A549 (cell line): ENCODE data around the gene MPHOSPH9.

Source experiments
- CEBPB ChIP-seq, 2 experiments: fragments of >200 bp in 1 of 2; sonication (Bioruptor Twin) in 1 of 2; formaldehyde crosslinking in 1 of 2; IDR thresholded peaks; 2 replicates each; pipeline ENCODE4 v1.6.1; 2012 to 2016
- CHD2 ChIP-seq: fragments of 150-350 bp; IDR thresholded peaks from 2 replicates; pipeline ENCODE4 v1.6.1; 2014; ENCODE audit warnings: low read length; ENCODE audit not compliant: partially characterized antibody
- CHD4 ChIP-seq: fragments of 200-600 bp; sonication (generic); IDR thresholded peaks from 2 replicates; pipeline ENCODE4 v1.6.1; 2016; ENCODE audit warnings: antibody characterized with exemption, mild to moderate bottlenecking, borderline replicate concordance
- RAD21 ChIP-seq, 2 experiments: fragments of >200 bp in 1 of 2; sonication (Bioruptor Twin) in 1 of 2; formaldehyde crosslinking in 1 of 2; IDR thresholded peaks in 1 of 2; conservative IDR thresholded peaks in 1 of 2; 2 replicates in 1 of 2; 3 replicates in 1 of 2; pipeline ENCODE4 v1.6.1; 2012 to 2018; ENCODE audit warnings: inconsistent platforms in 1 of 2
- ZC3H11A ChIP-seq: fragments of 450-650 bp; IDR thresholded peaks from 2 replicates; pipeline ENCODE4 v1.6.1; 2014; ENCODE audit warnings: antibody characterized with exemption, mild to moderate bottlenecking
- TF ChIP-seq, protein P1 (sequence below): fragments of 200-600 bp; sonication (generic); IDR thresholded peaks from 2 replicates; pipeline ENCODE4 v1.6.1; 2016; ENCODE audit warnings: antibody characterized with exemption, mild to moderate bottlenecking, moderate library complexity
- TF ChIP-seq, protein P2 (sequence below): fragments of >200 bp; sonication (Bioruptor Twin); formaldehyde crosslinking; IDR thresholded peaks from 3 replicates; pipeline ENCODE4 v1.5.1; 2016
- TF ChIP-seq, protein P3 (sequence below): IDR thresholded peaks from 2 replicates; pipeline ENCODE4 v1.6.1; 2012

DNA sequence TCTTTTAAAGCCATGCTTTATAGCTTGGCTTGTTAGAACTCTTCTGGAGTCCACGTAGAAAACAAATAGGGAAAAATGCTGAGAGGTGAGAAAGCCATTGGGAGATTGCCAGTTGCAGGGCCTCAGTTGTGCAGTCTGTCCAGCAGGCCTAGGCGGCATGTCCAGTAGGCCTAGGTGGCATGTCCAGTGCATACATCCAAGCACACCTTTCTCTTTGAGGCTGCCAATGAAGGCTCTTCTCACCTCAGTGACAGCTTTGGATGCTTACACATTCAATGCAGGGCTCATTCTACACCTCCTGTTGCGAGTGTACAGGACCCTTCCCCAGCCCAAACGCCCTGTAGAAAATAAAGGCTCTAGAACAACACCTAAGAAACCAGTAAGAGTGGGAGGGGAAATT, 25.7 kb upstream of the MPHOSPH9 start:
- TF ChIP-seq RAD21 (conservative IDR thresholded peaks at IDR 0.05 in 1 of 2, IDR thresholded peaks at IDR 0.05 in 1 of 2) (no peak), CHD4 (no peak), ZC3H11A (no peak), CHD2 (no peak), CEBPB (IDR thresholded peaks at IDR 0.05) (no peak)
- TF ChIP-seq, protein P1, sequence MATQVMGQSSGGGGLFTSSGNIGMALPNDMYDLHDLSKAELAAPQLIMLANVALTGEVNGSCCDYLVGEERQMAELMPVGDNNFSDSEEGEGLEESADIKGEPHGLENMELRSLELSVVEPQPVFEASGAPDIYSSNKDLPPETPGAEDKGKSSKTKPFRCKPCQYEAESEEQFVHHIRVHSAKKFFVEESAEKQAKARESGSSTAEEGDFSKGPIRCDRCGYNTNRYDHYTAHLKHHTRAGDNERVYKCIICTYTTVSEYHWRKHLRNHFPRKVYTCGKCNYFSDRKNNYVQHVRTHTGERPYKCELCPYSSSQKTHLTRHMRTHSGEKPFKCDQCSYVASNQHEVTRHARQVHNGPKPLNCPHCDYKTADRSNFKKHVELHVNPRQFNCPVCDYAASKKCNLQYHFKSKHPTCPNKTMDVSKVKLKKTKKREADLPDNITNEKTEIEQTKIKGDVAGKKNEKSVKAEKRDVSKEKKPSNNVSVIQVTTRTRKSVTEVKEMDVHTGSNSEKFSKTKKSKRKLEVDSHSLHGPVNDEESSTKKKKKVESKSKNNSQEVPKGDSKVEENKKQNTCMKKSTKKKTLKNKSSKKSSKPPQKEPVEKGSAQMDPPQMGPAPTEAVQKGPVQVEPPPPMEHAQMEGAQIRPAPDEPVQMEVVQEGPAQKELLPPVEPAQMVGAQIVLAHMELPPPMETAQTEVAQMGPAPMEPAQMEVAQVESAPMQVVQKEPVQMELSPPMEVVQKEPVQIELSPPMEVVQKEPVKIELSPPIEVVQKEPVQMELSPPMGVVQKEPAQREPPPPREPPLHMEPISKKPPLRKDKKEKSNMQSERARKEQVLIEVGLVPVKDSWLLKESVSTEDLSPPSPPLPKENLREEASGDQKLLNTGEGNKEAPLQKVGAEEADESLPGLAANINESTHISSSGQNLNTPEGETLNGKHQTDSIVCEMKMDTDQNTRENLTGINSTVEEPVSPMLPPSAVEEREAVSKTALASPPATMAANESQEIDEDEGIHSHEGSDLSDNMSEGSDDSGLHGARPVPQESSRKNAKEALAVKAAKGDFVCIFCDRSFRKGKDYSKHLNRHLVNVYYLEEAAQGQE = no peak
- TF ChIP-seq, protein P2, sequence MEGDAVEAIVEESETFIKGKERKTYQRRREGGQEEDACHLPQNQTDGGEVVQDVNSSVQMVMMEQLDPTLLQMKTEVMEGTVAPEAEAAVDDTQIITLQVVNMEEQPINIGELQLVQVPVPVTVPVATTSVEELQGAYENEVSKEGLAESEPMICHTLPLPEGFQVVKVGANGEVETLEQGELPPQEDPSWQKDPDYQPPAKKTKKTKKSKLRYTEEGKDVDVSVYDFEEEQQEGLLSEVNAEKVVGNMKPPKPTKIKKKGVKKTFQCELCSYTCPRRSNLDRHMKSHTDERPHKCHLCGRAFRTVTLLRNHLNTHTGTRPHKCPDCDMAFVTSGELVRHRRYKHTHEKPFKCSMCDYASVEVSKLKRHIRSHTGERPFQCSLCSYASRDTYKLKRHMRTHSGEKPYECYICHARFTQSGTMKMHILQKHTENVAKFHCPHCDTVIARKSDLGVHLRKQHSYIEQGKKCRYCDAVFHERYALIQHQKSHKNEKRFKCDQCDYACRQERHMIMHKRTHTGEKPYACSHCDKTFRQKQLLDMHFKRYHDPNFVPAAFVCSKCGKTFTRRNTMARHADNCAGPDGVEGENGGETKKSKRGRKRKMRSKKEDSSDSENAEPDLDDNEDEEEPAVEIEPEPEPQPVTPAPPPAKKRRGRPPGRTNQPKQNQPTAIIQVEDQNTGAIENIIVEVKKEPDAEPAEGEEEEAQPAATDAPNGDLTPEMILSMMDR = no peak
- TF ChIP-seq, protein P3, sequence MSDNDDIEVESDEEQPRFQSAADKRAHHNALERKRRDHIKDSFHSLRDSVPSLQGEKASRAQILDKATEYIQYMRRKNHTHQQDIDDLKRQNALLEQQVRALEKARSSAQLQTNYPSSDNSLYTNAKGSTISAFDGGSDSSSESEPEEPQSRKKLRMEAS = no peak
